ENCODE data around the gene EPAS1. TPM values are rescaled to one million over a fixed set of nuclear protein-coding genes. Genes with fewer than 3 reads are reported as not detected.
A peak's percentile ranks its signal among the peaks of the same experiment; 100 is the strongest.

Gene EPAS1
- total RNA-seq, 4 donors from 2014 or later: 102 to 260 (median 167) TPM

GRCh38 chr2:46273225-46273863 is 23.9 kb upstream of the EPAS1 start:
- no peak for TF ChIP-seq EP300 (IDR thresholded peaks at IDR 0.05; ENCODE audit: low read depth)
- no peak for TF ChIP-seq POLR2AphosphoS5 (IDR thresholded peaks at IDR 0.05)
- TF ChIP-seq CTCF (IDR thresholded peaks at IDR 0.05): no peak
- TF ChIP-seq POLR2A (IDR thresholded peaks at IDR 0.05): no peak
- H3K4me3 ChIP-seq: no peak overlapping the region
- no peaks in the 10 kb centered on the region for H3K9me3 ChIP-seq
- intact Hi-C loops (cut with DNase I; ENCODE audit: low total_unique reads): no loop called here
- in situ Hi-C loops (cut with MboI; ENCODE audit: low pct_ligation_motif_present in 1 of 4, low pct_unique_long_range_greater_than_20kb in 1 of 4, low sequenced_read_pairs in 3 of 4): no loop called here
- no peak overlapping the region for H3K27ac ChIP-seq
- H3K27me3 ChIP-seq: no peaks in the 10 kb centered on the region
- no peaks in the 10 kb centered on the region for H3K36me3 ChIP-seq
- H3K4me1 ChIP-seq: peaks cover 0 to 12% (median 0%) of the 10 kb centered on the region in 4 donors
- WGBS, 2 donors (ENCODE audit: low coverage in 1 of 2): 79% methylated on average over 7 of the region's 7 CpGs; no CpG with 5 or more reads in 1 of the 2 donors
- no peak for DNase-seq

GRCh38 chr2:46273919-46274318 is 23.3 kb upstream of the EPAS1 start:
- TF ChIP-seq POLR2AphosphoS5 (IDR thresholded peaks at IDR 0.05) (no peak), CTCF (IDR thresholded peaks at IDR 0.05) (no peak), EP300 (IDR thresholded peaks at IDR 0.05; ENCODE audit: low read depth) (no peak), POLR2A (IDR thresholded peaks at IDR 0.05) (no peak)
- Histone ChIP-seq H3K27ac (no peak overlapping the region), H3K4me3 (no peak overlapping the region), H3K4me1 (peaks cover 0 to 12% (median 0%) of the 10 kb centered on the region in 4 donors), H3K36me3 (no peaks in the 10 kb centered on the region), H3K27me3 (no peaks in the 10 kb centered on the region), H3K9me3 (no peaks in the 10 kb centered on the region)
- 49% methylated on average over 5 of the region's 5 CpGs; no CpG with 5 or more reads in 1 of the 2 donors for WGBS, 2 donors (ENCODE audit: low coverage in 1 of 2)
- no peak for DNase-seq
- in situ Hi-C loops (cut with MboI; ENCODE audit: low pct_ligation_motif_present in 1 of 4, low pct_unique_long_range_greater_than_20kb in 1 of 4, low sequenced_read_pairs in 3 of 4) (no loop called here), intact Hi-C loops (cut with DNase I; ENCODE audit: low total_unique reads) (no loop called here)

- H3K9me3 ChIP-seq: no peaks in the 10 kb centered on the region
- in situ Hi-C loops (cut with MboI; ENCODE audit: low pct_ligation_motif_present in 1 of 4, low pct_unique_long_range_greater_than_20kb in 1 of 4, low sequenced_read_pairs in 3 of 4): no loop called here
- H3K27ac ChIP-seq: no peak overlapping the region
- TF ChIP-seq POLR2AphosphoS5 (IDR thresholded peaks at IDR 0.05): no peak
- no peak for TF ChIP-seq EP300 (IDR thresholded peaks at IDR 0.05; ENCODE audit: low read depth)
- no peak for TF ChIP-seq POLR2A (IDR thresholded peaks at IDR 0.05)
- TF ChIP-seq CTCF (IDR thresholded peaks at IDR 0.05): no peak
- peaks cover 0 to 12% (median 0%) of the 10 kb centered on the region in 4 donors for H3K4me1 ChIP-seq
- H3K36me3 ChIP-seq: no peaks in the 10 kb centered on the region
- no peak overlapping the region for H3K4me3 ChIP-seq
- intact Hi-C loops (cut with DNase I; ENCODE audit: low total_unique reads): no loop called here
- H3K27me3 ChIP-seq: no peaks in the 10 kb centered on the region
- DNase-seq: no peak
- WGBS, 2 donors (ENCODE audit: low coverage in 1 of 2): 75 to 89% methylated on average over 2 to 4 of the region's 4 CpGs
Measured at GRCh38 chr2:46274586-46274985, 22.6 kb upstream of the EPAS1 start.

GRCh38 chr2:46275995-46276394 is 21.2 kb upstream of the EPAS1 start:
- H3K9me3 ChIP-seq: no peaks in the 10 kb centered on the region
- TF ChIP-seq POLR2AphosphoS5 (IDR thresholded peaks at IDR 0.05) (peak in 1 of 3 donors; percentile 29), EP300 (IDR thresholded peaks at IDR 0.05; ENCODE audit: low read depth) (no peak), CTCF (IDR thresholded peaks at IDR 0.05) (no peak)
- no peaks in the 10 kb centered on the region for H3K27me3 ChIP-seq
- H3K4me1 ChIP-seq: peaks cover 0 to 7% (median 0%) of the 10 kb centered on the region in 4 donors
- no peaks in the 10 kb centered on the region for H3K36me3 ChIP-seq
- 71% methylated on average over 7 of the region's 20 CpGs; no CpG with 5 or more reads in 1 of the 2 donors for WGBS, 2 donors (ENCODE audit: low coverage in 1 of 2)
- peak; percentile 31 for DNase-seq
- no peak overlapping the region for H3K4me3 ChIP-seq
- intact Hi-C loops (cut with DNase I; ENCODE audit: low total_unique reads) (no loop called here), in situ Hi-C loops (cut with MboI; ENCODE audit: low pct_ligation_motif_present in 1 of 4, low pct_unique_long_range_greater_than_20kb in 1 of 4, low sequenced_read_pairs in 3 of 4) (loop anchor here in 1 of 4 donors (25.0 kb wide), 1 partner anchor 214 kb away; no protein-coding TSS in a partner anchor)
- peak overlapping the region; percentile 8 to 46 (median 36) for H3K27ac ChIP-seq

Measured in transverse colon (tissue), 4 donors.